ENCODE measurements around the gene CDHR5.

GRCh38 chr11:643366-643765 is 18.6 kb upstream of the CDHR5 start:
- TF ChIP-seq EZH2 (IDR thresholded peaks at IDR 0.05; ENCODE audit: borderline replicate concordance, low read length) (no peak), CTCF (conservative IDR thresholded peaks at IDR 0.05 in 1 of 2, IDR thresholded peaks at IDR 0.05 in 1 of 2; ENCODE audit: extremely low read depth in 1 of 2, insufficient read depth in 1 of 2, low read depth in 1 of 2, low read length in 2 of 2) (no peak)
